HG03354 (cell line): ENCODE data around the gene LAMB2.

Experiments
- ATAC-seq: cut with Tn5 transposase; IDR thresholded peaks from one replicate; pipeline ENCODE4 v1.9.1; 2021; ENCODE audit warnings: mild to moderate bottlenecking; ENCODE audit not compliant: unreplicated experiment, poor library complexity, severe bottlenecking

LAMB2 gene

GRCh38 chr3:49132437-49133225, at the start of gene LAMB2:
TSS of gene LAMB2 (minus strand) at chr3:49133050. CDS start at chr3:49132867, 183 bp downstream.
- no peak for ATAC-seq

GRCh38 chr3:49181351-49181750, 48.5 kb upstream of the LAMB2 start:
- ATAC-seq, result no peak

GRCh38 chr3:49180116-49180515, 47.3 kb upstream of the LAMB2 start:
- no peak for ATAC-seq

- no peak for ATAC-seq
These were observed 44.2 kb upstream of the LAMB2 start for GRCh38 chr3:49177073-49177472.

- no peak for ATAC-seq
These were observed 42.7 kb upstream of the LAMB2 start for GRCh38 chr3:49175530-49175929.

- no peak for ATAC-seq
These were observed 41.6 kb upstream of the LAMB2 start for GRCh38 chr3:49174397-49174985.

GRCh38 chr3:49173792-49174170, 40.9 kb upstream of the LAMB2 start:
- no peak for ATAC-seq

- no peak for ATAC-seq
These were observed 40.4 kb upstream of the LAMB2 start for GRCh38 chr3:49173116-49173791.

- ATAC-seq, result no peak
These were observed 39.7 kb upstream of the LAMB2 start for GRCh38 chr3:49172551-49173041.

GRCh38 chr3:49171775-49172500, 39.1 kb upstream of the LAMB2 start:
- ATAC-seq, result no peak

- no peak for ATAC-seq
These were observed 38.4 kb upstream of the LAMB2 start, which contains the start of gene KLHDC8B for GRCh38 chr3:49171119-49171774. TSS of gene KLHDC8B (plus strand) at chr3:49171598. CDS start at chr3:49172770, 1,172 bp downstream.

GRCh38 chr3:49170744-49171118, 37.9 kb upstream of the LAMB2 start:
- ATAC-seq, result no peak

GRCh38 chr3:49166752-49167556, 34.1 kb upstream of the LAMB2 start:
- no peak for ATAC-seq

- peak; percentile 83 for ATAC-seq
These were observed 33.2 kb upstream of the LAMB2 start, which contains the start of gene CCDC71 for GRCh38 chr3:49165771-49166751. TSS of gene CCDC71 (minus strand) at chr3:49166331. CDS start at chr3:49164208, 2,123 bp downstream.

GRCh38 chr3:49164983-49165720, 32.3 kb upstream of the LAMB2 start:
- no peak for ATAC-seq

GRCh38 chr3:49163609-49164008, 30.8 kb upstream of the LAMB2 start:
- no peak for ATAC-seq
